GM23248 (cell line): ENCODE data around the gene LNX2.

Experiments used
- EZH2 ChIP-seq: fragments of 200-600 bp; sonication (generic); IDR thresholded peaks from 2 replicates; pipeline ENCODE4 v1.6.1; 2018; ENCODE audit warnings: antibody characterized with exemption, mild to moderate bottlenecking; ENCODE audit not compliant: insufficient read depth, poor library complexity, severe bottlenecking
- EZH2phosphoT487 ChIP-seq: fragments of 200-600 bp; sonication (generic); IDR thresholded peaks from 2 replicates; pipeline ENCODE4 v1.6.1; 2018; ENCODE audit warnings: antibody characterized with exemption, moderate library complexity, mild to moderate bottlenecking, low read depth; ENCODE audit not compliant: insufficient read depth

DNA sequence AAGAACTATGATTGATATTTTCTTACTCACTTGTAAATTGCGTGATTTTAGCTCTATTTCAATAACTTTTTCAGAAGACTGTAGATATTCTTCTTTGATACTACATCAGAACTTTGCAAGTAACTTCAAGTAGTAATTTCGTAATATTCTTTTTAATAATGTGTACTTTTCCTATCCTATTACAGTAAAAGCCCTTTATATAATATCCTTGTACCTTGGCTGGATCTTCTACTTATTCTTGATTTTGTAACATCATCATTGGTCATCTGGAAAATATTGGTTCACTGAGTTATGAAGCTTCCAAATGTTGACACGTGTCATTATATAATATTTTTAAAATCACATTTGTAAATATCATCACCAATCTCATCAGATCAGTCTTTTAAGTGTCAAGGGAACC, 33.7 kb upstream of the LNX2 start:
- TF ChIP-seq EZH2 (no peak), EZH2phosphoT487 (no peak)
